Occipital lobe (tissue), 2 donors: ENCODE measurements around the gene GK. TPM values are rescaled to one million over a fixed set of nuclear protein-coding genes. Genes with fewer than 3 reads are reported as not detected.
"Not testable (repeated sequence)": the region's sequence is repeated elsewhere in the genome, so short reads cannot be mapped to it uniquely, and the experiment has no call there.

Experiments used
- DNase-seq: peaks from one replicate; lab custom pipeline; 2025; lab: John Stamatoyannopoulos, UW
- total RNA-seq: library from RNA; depleted of rRNA; stranded (reverse); fragments of >200 nt; gene quantifications from one replicate; pipeline ENCODE4 v1.2.3, GENCODE V29; 2014

The GK gene
- total RNA-seq, 1 donor from 2014 or later = 13.9 TPM

DNA sequence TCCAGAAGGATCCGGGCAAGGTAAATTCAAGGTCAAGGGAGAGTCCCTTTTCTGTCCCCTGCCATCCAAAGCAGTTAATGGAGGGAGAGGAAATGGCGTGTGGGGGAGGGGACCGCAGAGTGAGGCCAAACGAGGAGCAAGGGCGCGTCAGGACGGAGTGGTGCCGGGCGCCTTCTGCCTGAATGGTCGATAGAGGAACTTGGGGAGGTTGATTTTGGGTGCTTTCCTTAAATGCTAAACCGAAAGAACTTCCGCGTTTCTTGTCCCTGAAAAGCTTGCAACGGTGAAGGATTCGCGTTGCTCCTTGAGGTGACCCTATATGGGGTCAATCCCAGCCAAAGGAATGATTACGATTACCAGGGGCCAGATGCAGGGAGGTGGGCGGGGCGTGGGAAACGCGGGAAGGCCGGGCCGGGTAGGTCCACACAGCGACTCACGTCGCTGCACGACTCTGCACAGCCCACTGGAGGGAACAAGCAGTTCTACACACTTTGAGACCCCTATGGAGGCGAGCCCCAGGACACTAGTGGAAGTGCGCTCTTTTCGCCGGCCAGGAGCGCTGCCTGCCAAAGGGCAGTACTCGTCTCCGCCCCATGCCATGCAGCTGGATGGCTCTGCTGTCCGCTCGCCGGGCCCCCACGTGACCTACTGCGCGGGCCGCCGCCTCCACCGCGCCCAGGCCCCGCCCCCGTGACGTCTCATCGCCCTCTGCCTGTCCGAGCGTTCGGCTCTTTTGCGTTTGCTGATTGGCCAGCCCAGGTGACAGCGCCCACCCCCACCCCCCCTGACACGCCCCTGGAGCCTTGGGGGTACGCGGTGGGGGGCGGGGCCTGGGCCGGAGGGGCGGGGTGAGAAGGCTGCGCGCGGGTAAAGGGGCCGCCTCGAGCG lies 452 bp upstream of the GK start:
- peak; percentile 94 for DNase-seq

DNA sequence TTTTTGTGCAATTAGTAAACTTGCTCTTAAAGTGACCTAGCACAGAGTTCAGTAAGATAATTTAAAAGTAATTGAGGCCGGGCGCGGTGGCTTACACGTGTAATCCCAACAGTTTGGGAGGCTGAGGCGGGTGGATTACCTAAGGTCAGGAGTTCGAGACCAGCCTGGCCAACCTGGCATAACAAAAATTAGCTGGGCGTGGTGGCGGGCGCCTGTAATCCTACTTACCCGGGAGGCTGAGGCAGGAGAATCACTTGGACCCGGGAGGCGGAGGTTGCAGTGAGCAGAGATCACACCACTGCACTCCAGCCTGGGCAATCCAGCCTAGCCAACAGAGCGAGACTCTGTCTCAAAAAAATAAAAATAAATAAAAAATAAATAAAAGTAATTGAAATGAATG lies 1.2 kb downstream of the GK start:
- not testable (repeated sequence) for DNase-seq

DNA sequence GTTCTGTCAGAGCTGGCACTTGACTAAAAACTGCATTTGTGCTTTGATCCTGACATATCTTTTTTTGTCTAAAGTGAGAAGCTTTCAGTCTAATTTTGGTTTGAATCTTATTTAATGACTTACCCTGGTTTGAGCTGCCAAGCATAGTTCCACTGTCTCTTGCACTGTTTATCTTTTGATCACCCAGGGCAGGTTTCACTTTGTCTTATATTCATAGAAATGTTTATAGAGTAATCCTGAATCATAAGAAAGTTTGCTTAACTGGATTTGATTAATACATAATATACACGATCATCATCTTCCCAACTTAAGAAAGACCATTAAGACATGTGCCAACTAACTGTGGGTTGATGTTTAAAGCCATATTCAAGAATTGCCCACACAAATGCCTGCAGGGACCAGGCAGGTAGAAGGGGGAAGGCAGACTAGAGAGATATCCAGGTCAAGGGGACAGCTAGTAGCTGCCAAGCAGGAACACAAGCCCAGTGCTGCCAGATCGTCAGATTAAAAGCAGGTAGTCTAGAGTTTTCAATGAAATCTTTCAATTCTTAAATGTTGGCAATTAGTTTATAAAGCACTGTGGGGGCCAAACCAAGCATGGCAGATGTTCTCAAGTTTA lies 1.9 kb downstream of the GK start:
- no peak for DNase-seq

DNA sequence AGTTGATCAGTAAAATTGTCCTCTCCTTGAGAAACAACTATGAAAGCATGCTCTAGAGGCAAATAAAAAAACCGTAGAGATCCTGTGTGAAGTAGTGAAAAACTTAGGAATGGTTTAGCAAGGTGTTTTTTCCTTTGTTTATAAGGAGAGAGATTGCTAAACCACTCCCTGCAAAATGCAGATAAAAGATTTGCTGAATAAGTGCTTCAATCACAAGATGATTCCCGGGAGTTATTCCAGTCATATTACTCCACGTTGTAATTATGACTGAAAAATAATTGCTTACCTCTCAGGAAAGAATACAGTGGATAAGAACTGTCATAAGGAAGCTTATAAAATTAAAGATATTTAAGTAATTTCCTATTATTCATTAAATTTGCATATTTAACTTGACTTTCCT lies 2.8 kb downstream of the GK start:
- no peak for DNase-seq

DNA sequence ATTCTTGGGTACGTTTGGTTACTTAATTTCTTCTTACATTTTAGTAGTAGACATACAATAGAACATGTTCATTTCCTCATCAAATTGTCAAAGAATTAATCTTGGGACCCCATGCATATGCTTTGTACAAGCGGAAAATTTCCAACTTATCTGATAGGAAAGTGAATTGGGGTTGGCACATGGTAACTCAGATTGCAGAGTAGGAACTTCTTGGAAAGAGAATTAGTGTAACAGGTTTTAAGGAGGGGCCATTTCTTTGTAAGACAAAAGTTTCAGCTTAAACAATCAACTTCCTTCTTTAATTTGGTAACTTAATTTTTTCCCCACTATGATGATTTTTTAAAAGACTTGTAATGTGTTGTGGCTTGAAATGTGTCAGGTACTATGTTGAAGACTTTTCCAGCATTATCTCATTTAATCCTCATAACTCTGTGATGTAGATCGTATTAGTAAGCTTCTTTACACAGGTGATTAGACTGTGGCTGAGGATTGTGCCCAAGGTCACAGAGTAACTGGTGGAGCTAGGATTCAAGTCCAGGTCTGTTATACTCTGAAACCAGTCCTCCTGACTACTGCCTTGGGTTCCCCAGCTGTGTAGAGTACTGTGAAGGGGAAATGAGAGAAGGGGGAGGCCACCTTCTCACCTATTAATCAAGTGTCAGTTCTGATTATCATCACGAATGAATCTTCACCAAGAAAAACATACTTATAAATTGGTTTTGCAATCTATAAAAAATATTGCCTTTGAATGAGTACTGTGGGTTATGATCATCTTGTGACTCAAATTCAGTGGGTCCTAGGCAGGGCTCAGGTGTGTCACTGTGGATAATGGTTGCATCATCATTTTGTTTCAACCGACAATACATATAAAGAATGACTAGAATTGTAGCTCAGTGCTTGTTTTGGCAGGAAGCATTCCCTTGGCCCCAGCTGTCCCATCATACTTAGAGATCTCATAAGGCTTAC lies 4.3 kb downstream of the GK start:
- no peak for DNase-seq

DNA sequence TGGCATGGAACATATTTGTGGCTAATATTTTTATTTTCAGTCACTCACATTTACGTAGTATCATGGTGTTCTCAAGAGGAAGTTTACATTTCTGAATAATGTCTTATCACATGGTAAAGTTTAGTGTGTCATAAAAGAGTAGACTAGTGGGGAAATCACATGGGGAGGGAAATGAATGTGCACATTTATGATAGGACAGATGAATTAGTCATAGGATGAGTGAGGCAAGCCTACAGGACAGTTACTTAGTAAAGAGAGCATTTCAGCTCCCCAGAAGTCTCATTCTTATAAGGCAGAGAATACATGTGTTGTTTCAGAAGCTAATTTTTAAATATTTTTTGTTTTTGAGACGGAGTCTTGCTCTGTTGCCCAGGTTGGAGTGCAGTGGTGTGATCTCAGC lies 6.2 kb downstream of the GK start:
- no peak for DNase-seq

DNA sequence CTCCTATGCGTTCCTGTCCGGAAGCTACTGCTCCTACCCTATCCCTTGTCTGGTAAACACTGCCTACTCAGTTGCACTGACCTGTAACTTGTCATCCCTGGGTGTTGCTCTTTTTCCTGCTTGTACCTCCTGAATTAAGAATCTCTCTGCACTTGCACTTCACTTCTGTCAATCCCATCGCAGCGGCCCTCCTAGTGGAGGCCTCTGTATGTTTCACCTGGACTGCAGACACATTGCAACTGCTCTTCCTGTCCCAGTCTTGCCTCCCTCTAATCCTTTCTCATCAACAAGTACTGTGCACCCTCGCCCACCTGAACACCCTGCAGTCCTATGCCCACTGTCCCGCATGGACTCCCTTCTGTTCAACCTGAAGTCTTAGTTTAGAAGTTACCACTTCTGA lies 8.0 kb downstream of the GK start:
- DNase-seq = no peak

DNA sequence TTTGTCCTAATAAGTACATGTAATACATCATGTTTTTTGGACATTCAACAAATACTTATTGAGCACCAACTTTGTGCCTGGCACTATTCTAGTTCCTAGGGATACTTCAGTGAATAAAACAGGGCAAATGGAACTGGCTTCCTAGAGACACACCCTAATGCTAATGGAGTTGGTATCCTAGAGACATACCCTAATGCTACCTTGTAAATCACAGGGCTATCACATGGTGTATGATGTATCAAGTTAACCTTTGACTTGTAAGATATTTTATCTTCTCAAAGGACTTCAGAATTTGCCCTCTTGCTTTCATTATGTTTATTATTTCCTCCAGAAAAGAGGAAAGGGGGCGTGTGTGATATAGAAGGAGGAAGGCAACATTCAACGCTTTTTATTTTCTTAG lies 10.1 kb downstream of the GK start:
- DNase-seq = no peak

DNA sequence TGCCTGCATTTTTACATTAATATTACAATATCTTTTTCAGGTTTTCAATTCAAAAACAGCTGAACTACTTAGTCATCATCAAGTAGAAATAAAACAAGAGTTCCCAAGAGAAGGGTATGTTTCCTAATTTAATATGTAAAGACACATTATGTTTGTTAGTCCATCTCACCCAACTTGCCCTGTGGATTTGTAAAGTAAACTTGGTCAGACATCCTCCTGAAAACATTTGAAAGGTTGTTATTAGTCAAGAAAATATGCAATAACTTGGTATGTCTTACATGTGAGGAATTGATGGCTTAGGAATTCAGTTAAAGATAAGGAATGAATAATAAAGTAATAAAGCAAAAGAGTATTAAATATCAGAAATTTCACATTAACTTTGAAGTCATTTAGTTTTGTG lies 12.2 kb downstream of the GK start:
- DNase-seq = no peak

DNA sequence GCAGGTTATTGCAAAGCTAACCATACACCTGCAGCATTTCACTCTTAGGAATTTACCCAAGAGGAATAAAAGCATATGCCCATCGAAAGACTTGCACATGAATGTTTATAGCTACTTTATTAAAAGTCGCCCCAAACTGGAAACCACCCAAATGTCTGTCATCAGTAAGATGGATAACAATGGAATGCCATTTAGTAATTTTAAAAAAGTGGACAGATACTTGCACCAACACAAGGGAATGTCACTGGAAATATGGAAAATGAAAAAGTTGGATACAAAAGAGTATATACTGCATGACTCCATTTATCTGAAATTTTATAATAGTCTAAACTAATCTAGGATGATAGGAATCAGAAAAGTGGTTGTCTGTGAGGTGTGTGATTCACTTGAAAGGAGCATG lies 12.9 kb downstream of the GK start:
- no peak for DNase-seq

DNA sequence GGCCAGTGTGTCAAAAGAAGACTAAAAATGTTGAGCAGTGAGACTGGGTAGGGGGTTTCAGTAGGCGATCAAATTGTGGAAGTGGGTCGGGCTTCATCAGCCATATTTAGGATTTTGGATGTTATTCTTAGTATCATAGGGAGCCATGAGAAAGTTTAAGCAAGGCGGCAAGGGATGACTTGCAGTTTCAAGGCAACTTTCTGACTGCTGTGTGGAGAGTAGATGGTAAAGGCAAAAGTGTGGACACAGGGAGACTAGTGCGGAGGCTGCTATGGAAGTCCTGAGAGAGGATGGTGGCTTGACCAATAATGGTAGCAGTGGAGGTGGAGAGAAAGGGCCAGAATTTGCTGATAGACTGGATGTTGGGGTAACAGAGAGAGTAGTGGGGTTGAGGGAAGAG lies 15.4 kb downstream of the GK start:
- no peak for DNase-seq

DNA sequence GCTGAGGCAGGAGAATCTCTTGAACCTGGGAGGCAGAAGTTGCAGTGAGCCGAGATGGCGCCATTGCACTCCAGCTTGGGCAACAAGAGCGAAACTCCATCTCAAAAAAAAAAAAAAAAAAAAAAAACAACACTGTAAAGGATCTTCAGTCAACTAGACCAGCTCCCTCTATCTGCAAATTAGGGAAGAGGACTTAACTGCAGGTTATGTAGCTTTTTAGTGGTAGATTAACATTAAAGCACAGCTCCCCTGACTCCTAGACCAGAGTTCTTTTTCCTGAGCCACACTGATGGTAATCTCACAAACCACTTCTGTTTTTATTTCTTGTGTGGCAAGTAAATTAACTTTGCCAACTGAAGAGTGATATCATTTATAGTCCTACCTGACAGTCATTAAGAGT lies 18.0 kb downstream of the GK start:
- DNase-seq = not testable (repeated sequence)

DNA sequence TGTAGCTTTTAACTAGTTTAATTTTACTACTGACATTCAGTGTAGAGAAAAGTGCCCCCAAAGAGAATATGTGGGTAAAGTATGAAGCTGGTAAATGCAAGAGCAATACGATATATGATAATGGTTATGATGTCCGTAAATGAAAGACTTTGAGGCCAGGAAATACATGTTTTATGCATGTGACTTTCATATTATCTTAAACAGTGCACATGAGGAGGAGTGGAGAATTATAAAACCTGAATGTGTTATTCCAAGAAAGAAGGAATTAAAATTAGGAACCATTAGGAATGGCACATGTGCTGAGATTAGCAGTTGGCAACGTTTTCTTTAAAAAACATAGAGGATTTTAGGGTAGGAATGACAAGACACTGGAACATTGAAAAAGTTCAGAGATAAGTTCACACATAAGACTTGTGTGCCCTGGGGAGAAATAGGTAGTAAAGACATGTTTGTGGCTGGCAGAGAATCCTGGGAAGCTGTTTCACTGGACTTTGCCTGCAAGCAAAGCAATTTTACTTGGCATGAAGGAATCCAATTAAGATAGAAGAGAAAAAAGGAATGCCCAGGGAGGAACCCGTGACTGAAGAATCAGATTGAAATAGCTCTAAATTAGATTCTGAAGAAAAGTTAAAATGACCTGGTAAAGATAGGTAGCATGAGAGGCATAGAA lies 20.0 kb downstream of the GK start:
- DNase-seq = no peak

DNA sequence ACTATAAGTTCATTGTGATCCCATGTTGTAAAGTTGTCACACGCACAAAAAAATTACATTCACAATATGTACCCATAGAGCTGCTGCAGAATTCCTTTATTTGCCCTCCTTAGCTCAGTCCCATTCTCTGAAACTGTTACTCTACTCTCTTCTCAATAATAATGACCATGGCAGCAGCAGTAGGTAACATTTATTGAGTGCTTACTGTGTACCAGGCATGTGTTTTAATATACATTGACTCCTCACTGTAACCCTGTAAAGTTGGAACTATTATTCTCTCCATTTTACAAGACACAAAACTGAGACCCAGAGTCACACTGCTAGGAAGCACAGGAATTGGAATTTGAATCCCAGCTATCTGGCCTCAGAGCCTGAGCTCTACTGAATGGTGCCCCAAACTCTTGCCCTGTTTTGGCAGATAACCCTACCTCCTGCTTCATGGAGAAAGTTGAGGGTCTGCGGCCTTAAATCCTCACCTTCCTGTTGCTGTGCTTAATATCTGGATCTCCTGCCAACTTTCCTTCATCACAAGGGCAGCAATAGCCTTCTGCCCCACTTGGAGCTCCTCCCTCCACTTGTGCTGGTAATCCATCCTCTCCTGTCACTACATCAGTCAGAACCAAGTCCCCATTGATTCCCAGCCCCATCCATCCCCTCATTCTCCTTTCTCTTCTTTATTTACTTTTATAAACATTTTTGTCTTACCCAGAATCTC lies 20.8 kb downstream of the GK start:
- no peak for DNase-seq

DNA sequence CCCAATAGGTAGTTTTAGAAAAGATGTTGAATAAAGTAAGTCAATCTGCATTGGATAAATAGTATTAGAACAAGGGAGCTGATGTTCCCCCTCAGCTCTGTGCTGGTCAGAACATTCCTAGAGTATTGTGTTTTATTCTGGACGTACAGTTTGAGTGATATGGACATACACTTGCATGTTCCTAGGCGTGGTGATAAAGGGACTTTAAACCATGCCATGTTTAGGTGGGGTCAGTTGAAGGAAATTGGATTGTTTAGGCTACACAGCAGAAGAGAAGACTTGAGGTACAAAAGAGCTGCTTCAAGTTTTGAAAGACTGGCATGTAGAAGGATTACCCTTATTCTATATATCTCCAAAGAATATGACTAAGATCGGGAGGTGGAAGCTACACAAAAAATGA lies 21.6 kb downstream of the GK start:
- no peak for DNase-seq

DNA sequence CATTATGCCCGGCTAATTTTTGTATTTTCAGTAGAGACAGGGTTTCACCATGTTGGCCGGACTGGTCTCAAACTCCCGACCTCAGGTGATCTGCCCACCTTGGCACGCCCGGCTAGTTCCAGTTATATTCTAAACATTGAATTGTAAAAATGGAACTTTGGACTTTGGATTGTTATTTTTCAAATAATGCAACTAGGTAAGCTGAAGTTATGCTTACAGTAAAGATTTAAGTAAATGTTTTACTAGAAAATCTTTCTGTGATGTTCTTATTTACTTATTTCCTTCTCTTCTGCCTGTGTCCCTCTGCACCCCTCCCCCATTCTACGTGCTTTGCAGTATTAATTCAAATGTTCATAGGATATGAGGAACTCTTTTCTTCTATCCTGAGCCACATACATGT lies 26.1 kb downstream of the GK start:
- DNase-seq = no peak

DNA sequence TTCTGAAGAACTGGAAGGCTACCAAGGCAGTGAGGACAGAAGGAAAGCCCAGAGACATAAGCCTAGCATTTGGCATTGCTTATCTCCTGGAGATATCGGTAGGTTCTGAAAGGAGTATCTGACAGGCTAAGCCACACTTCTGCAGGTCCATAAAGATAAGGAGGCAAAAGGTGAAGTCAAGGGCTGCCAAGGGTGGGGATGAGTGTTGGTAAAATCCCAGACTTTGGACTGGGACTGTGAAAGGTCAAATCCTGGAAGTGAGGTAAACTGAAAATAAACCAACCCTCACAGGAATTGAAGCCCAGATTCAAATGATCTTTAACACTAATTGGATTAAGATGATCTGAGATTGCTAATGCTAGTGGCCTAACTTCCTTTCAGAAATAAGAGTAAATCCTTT lies 27.4 kb downstream of the GK start:
- no peak for DNase-seq

DNA sequence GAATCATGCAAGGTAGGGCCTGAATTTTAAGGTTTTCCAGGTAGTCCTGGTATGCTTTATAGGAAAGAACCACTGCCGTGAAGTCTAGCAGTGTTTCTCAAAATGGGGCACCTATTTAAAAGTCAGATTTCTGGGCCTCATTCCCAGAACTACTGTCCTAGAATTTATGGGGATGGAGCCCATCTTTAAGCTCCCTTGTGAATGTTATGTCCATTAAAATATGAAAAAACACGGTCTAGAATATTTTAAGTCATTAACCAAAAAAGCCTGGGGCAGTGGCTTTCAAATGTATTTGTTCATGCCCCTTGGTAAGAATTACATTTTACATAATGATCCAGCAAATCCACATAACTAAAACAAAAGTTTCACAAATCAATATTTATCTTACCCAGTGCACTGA lies 35.4 kb downstream of the GK start:
- no peak for DNase-seq

DNA sequence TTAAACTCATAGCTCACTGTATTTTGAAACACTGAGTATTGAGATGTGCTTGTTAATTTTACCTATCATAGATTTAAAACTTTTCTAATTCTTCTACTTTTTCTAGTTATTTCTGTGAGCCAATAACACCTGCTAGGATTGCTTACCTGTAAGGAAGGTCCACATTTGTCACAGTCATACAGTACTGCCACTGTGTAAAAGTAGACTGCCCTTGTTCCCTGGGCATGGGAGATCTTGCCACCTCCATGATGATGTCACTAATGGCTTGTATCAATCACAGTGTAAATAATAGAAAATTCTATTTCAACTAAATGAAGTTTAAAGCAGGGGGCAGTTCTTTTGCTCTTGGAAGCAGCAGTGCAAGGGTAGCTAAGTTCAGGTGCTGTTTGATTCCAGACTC lies 35.9 kb downstream of the GK start:
- DNase-seq = no peak

DNA sequence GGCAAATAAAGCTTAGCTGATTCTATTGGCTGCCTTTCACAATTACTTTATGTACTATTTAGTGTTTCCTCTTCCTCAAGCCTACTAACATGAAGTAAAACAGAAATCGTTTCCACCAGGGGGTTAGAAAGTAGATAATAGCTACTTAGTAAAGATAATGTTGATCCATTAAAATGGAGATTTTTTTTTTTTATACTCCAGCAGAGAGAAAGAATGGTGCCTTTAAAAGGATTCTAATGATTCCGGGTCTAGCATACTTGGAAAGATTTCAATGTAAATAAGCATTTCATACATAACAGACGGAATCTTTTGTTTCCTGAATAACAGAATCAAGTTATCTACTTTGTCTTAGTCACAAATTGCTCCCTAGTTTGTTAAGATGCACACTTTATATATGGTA lies 37.1 kb downstream of the GK start:
- no peak for DNase-seq
